Stimulated activated CD8-positive, alpha-beta memory T cell treated with anti-CD3 and anti-CD28 coated beads, Interleukin-15, amount 100 ng/mL, for 1 hour (primary cell): ENCODE measurements around the gene WDR88.
"Not testable (repeated sequence)": the region's sequence is repeated elsewhere in the genome, so short reads cannot be mapped to it uniquely, and the experiment has no call there.

ENCODE experiments used
- DNase-seq: peaks from one replicate; pipeline ENCODE4 v3.0.0-alpha.2; 2020; ENCODE audit warnings: low read depth

WDR88 gene

DNA sequence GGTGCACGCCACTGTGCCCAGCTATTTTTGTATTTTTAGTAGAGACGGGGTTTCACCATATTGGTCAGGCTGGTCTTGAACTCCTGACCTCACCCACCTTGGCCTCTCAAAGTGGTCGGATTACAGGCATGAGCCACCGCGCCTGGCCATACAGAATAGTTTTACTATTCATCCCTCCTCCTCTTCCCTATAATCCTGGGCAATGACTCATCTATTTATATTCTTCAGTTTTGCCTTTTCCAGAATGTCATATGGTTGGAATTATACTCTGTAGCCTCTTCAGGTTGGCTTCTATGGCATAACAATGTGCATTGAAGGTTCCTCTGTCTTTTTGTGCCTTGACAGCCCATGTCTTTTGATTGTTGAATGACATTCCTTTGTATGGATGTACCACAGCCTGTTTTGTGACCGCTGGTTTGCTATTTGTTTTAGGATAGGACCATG lies 40.0 kb downstream of the WDR88 start:
- no peak for DNase-seq

DNA sequence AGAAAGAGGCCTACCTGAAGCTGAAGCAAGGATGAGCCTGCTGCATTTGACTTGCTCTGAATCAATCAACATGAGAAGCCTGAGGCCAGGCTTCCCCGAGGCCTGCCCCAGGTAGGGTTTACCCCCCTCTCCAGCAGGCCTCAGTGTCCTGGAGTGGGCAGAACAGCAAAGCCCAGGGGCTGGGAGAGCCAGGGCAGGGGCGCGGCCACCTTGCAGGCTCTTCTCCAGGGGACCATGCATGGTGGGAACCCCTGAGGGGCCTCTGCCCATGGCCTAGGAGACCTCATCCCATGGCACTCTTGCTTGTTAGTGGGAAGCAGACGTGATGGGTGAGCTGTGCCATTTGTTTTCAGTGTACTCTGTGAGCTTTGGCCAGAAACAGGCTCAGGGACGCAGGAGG lies 42.3 kb downstream of the WDR88 start:
- no peak for DNase-seq

DNA sequence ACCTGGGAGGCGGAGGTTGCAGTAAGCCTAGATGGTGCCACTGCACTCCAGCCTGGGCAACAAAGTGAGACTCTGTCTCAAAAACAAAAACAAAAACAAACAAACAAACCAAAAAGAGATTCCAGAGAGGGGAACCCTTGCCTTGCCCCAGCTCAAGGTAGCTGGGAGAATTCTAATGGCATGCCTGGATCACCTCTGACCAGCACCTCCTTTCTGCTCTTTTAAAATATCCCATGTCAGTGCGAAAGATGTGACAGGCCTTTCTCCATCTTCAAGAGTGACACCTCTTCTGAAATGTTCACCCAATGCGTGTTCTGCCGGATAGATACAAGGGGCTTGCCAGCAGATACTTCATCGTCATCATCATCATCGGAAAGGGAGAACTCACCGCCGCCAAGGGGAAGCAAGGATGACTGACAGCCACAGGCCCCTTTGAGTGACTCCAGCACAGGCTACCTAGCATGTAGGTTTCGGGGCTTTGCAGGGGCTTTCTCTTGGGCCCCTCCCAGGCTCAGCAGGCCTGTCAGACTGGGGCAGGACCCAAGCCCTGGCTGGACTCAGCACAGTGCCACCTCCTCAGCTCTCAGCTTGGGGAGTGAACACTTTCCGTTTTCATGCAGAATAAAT lies 43.4 kb downstream of the WDR88 start:
- no peak for DNase-seq

DNA sequence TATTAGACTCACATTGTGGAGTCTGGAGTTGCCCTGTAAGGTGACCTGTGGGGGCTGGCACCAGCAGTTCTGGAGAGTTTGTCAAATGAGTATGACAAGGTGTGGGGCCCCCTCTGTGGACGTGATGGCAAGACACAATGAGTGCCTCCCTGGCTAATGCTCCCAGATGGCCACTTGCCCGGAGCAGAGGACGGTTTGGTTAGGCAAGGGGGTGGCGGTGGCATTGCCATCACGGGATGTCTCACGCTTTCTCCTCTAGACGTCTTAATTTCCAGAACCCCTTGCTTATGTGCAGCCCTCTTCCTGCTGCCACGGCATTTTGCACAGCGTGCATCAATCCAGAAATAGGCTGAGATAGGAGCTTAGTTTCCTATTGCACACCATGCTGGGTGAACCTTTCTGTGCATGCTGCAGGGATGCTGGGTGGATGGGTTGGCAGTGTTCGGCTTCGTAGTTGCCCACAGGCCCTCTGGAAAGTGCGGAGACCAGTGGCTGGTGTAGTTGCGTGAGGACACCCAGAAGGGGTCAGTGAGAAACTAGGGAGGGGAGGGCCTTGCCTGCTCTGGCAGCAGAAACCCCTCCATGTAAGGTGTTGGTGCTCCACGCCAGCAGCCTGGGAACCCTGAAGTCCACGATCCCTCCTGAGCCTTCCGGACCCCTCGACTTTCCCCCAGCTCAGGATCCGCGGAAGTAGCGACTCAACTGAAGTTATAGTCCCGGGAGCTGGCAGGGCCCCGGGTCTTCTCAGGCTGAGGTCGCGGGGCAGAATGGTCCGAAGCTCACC lies 44.2 kb downstream of the WDR88 start:
- no peak for DNase-seq

DNA sequence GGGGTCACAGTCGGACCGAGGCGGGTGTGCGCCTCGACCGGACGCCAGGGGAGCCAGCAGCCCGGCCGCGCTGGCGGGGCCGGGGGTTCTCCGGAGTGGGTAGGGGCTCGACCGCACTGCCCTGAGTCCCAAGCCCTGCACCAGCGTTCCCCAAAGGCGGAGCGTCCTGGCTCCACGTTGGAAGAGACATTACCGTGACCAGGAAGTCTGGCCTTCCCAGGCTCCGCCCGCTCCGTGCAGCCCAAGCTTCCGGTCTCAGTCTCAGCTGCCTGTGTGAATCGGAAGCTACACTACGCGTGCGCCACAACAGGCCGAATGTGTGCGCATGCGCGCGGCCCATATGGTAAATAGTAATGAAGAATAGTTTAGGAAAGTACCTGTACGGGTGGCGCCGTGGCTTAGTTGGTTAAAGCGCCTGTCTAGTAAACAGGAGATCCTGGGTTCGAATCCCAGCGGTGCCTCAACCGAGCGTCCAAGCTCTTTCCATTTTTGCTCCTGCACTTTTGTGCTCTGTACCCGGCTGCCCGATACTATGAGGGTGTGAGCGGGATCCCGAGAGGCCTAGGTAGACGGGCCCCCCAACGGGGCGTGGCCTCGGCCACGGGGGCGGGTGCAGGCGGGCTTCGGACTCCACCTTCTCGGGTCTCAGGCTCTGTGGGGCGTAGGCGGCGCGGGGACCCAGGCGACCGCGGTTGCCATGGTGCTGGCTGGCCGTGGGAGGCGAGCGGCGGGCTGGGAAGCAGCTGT lies 44.9 kb downstream of the WDR88 start:
- DNase-seq, result peak; percentile 87

DNA sequence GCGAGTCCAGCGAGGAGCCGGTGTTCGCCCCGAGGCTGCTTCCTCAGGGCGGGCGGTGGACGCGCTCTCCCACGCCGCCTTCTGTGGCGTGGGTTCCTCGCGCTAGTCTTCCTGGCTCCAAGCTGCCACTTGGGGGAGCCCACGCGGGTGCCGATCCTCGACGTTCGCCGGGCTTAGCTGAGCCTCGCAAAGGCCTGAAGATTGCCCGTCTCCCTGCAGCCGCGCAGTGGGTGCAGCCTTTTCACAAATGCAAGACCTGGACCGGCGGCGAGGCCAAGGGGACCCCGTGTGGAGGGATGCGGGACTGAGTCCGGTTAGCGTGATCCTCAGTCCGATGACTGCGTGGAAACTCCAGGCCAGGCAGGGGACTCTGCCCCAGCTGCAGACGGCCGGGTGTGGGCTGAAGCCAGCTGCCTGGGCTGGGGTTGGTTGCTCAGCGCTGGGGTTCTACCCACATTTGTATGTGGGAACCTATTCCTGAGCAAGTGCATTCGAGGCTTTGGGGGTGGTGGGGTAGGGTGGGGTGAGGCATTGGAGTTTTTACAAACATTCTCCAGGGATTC lies 45.6 kb downstream of the WDR88 start:
- DNase-seq, result peak; percentile 61

DNA sequence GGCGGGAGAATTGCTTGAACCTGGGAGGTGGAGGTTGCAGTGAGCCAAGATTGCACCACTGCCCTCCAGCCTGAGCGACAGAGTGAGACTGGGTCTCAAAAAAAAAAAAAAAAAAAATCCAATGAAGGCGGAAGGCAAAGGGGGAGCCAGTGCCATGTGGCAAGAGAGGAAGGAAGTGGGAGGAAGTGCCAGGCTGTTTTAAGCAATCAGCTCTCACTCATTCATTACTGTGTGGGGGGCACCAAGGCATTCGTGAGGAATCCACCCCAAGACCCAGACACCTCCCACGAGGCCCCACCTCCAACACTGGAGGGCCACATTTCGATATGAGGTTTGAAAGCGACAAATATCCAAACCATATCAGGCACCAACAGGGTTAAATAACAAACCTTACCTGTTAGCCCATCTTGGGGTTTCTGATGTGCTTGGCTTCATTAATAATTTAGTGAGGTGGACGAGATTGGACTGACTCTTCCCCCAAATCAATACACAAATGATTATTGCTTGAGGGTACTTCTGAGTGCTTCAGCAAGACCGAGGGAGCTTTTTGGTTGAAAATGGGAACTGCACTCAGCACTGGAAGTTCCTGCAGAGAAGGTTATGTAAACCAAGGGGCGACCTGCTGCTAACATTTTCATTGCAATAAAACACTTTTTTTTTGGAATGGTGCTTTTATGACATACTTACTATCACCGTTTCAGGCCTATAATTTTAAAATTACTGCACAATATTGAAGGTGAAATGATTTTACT lies 54.7 kb downstream of the WDR88 start:
- DNase-seq, result no peak

DNA sequence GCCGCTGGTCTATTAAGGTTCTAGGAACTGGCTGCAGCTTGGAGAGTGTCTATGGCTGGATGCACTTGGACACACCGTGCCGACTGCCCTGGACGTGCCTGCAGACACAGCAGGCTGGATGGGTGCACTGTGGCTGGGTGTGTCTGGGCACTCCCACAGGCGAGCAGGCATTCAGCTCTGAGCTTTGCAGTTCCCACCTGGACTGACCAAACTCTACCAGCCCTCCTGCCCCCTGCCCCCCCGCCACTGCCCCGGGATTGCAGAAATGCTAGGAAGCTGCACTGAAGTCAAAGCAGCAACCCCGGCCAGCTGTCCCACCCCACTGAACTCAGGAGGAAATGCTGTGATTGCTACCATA lies 55.2 kb downstream of the WDR88 start:
- no peak for DNase-seq

DNA sequence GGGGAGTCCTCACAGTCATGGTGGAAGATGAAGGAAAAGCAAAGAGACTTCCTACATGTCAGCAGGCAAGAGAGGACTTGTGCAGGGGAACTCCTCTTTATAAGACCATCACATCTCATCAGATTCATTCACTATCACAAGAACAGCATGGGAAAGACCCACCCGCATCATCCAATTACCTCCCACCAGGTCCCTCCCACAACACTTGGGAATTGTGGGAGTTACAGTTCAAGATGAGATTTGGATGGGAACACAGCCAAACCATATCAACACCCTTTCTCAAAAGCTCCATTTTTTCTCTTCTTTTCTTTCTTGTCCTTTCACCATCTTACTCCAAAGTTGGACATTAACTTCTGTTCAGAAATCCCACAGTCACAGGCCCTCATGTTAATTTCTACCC lies 57.5 kb downstream of the WDR88 start:
- no peak for DNase-seq

DNA sequence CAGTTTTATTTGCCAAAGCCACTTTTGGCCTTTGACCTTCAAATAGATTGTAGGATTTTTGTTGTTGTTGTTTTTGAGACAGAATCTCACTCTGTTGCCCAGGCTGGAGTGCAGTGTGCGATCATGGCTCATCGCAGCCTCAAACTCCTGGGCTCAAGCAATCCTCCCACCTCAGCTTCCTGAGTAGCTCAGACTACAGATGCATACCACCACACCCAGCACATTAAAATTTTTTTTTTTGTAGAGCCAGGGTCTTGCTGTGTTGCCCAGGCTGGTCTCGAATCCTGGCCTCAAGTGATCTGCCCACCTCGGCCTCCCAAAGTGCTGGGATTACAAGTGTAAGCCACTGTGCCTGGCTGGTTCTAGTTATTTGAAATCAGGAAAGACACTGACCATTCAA lies 59.2 kb downstream of the WDR88 start:
- not testable (repeated sequence) for DNase-seq

DNA sequence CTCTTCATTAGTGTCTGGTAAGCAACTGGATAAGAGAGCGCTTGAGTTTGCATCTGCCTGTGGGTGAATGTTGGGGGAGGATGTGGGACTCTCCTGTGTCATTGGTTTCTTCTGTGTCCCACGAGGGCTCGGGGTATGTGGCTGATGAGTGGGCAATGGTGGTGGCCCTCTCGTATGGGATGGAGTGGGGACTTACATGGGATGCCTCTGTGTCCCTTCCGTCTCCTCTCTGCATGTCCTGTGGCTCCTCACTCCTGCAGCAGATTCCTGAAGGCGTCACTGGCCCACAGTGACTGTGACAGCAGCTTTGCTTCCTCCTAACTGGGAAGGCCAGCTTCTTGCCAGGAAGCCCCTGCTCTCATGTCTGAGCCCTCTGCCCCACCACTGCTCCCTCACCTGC lies 59.6 kb downstream of the WDR88 start:
- no peak for DNase-seq

DNA sequence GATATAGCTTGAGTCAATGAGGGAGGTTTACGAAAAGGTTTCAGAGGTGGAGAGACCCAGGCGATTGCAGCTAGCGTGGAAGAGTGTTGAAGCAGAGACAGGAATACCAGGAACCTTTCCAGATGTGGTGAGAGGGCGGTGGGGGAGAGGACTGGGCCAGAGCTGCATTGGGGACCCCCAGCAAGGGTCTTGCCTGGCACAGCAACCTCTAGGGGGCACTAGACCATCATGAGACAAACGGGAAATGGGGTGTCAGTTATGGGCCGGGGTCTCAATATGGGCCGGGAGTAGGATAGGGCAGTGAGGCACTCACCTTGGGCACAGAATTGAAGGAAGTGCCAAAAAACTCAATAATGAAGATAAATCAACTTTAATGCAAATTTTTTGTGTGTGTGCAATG lies 60.1 kb downstream of the WDR88 start:
- DNase-seq, result no peak

DNA sequence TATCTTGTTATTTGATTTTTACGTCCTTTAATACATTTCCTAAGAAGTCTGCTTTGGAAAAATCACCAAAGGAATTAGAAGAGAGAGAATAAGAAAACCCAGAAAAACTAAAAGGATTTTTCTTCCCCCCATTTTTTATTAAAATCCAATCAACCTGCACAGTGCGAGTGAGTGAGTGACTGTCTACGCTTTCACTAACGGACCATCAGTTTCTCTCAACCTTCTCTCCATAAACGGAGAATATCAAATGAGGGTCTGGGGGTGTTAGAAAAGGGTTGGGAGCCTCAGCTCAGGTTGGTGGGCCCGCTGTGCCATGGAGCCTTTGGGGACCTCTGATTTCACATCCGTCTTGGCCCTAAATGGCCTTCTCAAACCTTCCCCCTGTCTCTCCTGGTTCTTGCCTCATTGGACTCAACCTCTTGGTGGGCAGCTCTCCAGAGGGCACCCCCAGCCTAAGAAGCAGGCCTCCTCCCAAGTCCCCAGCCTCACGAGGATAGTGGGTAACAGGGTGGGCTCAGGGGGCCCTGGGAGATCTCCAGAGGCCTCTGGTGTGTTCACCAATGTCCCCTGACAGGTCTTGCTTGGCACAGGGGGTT lies 61.5 kb downstream of the WDR88 start:
- no peak for DNase-seq

DNA sequence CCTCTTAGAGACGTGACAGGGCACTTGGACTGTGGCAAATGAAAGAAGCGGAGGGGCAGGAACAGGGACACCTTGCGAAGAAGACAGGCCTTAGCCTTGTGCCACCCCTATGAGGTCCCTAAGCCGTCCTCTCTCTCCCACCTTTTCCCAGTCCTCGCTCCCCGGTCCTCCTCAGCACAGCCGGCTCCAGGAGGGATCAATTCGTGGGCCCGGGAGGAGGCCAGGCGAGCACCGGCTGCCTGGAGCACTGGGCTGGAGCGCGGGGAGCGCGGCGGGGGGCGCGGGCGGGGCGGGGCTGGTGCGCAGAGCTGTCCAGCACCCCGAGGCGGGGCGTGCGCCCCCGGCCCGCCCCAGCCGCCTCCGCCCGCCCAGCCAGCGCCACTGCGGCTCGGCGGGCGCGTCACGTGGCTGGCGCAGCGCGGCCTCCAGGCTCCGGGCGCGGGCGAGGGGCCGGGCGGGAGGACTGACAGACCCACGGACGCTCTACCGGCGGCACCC lies 62.0 kb downstream of the WDR88 start, which contains the start of gene LRP3:
LRP3 (plus strand) TSS at position 466 of the 498 bp plus-strand sequence. CDS start 456 bp downstream, outside the sequence.
- no peak for DNase-seq

DNA sequence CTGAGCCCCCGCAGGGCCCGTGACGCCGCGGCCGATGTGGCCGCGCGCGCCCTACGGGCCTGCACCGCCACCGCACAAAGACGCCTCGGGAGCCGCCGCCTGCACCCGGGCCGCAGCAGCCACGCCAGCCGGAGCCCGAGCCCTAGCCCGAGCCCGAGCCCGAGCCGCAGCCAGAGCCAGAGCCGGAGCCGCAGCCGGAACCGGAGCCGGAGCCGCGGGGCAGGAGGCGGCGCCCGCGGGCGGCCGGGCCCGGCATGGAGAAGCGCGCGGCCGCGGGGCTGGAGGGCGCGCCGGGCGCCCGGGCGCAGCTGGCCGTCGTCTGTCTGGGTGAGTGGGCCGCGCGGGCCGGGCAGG lies 62.6 kb downstream of the WDR88 start:
- DNase-seq, result no peak

DNA sequence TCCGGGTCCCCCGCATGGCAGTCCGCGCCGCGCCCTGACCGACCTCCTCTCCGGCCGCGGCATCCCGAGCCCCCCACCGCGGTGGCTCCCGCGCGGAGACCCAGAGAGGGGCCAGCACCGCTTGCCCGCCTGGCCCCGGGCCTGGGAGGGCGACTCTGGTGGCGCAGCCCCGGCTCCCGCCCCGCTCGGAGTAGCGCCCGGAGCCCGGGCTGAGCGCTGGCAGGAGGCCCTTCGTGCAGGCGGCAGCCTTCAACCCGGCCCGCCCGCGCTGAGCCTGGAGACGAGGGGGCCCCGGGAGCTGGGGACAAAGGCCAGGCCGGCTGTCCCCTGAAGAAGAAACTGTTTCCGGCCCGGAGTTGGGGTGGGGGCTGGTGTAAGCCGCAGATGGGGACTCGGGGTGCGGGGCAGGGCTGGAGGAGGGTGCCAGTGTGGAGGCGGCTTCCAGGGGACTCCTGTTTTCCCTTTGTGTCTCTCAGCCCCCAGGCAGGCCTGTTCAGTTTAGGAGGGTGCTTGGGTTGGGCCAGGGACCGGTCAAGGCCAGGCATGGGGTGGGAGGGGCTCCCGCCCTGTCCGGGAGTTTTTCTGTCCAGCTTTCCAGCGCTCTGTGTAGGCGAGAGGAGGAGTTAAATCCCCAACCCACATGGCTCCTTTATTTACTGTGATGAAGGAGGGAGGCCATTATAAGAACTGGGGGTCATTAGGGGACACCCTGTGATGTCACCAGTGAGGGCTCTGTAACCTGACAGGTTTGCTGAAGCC lies 63.2 kb downstream of the WDR88 start:
- DNase-seq, result no peak

DNA sequence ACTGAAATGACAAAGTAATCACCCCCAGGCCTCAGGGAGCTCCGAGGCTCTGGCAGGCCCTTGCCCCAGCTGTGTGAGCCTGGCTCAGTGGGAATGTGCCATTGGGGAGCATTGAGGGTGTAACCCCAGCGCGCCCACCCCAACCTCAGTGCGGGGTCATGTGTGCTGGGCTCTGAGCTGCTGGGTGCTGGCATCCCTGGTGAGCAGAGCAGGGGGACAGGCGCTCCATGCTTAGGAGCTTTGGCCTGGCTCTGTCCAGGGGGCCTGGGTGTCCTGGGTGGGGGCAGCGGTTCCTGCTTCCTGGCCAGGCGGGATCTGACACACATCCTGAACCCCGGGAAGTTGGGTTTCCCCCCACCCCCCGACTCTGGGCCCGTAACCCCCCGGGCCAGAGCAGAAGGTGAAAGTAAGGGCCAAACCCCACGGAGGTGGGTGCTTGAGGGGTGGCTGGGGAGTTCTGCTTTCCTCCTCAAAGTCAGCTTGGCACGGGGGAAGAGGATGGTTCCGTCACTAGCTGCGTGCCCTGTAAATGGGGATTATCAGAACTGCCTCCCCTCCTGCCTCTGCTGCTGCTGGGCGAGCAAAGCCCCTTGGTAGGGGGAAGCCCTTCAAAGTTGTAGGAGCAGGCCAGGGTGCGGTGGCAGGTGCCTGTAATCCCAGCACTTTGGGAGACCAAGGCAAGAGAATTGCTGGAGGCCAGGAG lies 63.9 kb downstream of the WDR88 start:
- DNase-seq, result no peak

DNA sequence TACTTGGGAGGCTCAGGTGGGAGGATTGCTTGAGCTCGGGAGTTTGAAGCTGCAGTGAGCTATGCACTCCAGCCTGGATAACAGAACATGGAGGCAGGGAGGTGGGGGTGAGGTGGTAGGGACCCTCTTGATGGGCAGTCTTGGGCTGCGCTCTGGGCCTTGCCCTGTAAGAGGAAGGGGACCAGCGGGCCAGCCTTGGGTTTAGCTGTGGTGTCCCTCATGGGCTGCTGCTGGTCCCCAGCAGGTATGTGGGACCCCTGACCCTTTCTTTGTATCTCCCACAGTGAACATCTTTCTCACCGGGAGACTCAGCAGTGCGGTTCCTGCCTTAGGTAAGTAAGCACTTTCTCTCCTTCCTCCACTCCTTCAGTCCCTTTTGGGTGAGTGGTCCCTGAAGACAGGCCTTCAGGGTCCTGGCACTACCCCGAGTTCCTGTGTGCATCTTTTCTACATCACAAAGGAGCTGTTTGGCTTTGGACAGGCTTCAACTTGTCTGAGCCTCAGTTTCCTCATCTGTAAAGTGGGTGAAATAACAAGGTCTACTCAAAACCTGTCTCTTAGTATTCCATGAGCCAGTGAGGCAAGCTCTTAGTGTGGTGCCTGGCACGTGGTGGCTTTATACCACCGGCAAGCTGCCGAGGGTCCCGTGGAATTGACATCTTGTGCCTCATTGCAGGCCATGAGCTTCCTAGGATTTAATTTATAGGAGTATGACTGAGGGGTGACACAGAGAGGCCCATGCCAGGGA lies 64.7 kb downstream of the WDR88 start:
- DNase-seq, result no peak

DNA sequence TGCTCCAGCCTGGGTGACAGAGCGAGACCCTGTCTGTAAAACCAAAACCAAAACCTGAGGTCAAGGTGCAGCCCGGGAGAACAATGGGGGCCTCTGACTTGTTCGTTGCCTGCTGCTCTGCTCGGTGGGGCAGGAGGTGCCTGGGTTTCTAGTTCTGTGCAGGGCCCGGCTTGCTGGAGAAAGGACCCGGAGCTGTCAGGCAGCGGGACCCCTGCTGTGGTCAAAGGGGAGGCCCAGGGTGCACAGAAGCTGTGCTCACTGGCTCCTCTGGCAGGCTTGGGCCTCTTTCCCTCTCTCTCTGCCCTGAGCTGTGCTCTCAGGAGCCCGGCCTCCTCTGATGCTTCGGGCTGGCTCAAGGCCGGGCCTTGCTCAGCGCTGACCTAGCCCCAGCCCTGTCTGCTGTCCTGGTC lies 65.7 kb downstream of the WDR88 start:
- DNase-seq, result no peak
